T-helper 1 cell (primary cell): ENCODE data around the gene RNU4-1.
"Not testable (repeated sequence)": the region's sequence is repeated elsewhere in the genome, so short reads cannot be mapped to it uniquely, and the experiment has no call there.

Experiments used
- DNase-seq, 5 donors: peaks; one replicate each; pipeline ENCODE4 v3.0.0-alpha.2; 2012 to 2020

RNU4-1 gene

GRCh38 chr12:120258323-120258896 is 34.6 kb downstream of the RNU4-1 start:
- no peak for DNase-seq

GRCh38 chr12:120257041-120257821 is 35.8 kb downstream of the RNU4-1 start:
- no peak for DNase-seq

- peak in 1 of 5 donors; percentile 37 for DNase-seq
Measured at GRCh38 chr12:120254809-120255208, 38.2 kb downstream of the RNU4-1 start.

DNA sequence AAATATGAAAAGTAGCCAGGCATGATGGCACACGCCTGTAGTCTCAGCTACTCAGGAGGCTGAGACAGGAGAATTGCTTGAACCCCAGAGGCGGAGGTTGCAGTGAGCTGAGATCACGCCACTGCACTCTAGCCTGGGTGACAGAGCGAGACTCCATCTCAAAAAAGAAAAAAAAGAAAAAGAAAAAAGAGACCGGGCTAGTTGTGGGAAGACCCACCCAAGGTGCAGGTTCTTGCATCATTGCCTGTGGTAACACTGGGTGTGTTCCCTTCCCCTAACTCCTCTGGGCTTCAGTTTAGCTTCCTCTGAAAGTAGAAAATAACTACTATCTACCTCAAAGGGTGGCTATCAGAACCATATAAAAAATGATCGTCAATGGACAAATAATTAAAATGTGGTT is 39.7 kb downstream of the RNU4-1 start:
- peak in 3 of 5 donors; percentile 26 to 88 (median 43) for DNase-seq

DNA sequence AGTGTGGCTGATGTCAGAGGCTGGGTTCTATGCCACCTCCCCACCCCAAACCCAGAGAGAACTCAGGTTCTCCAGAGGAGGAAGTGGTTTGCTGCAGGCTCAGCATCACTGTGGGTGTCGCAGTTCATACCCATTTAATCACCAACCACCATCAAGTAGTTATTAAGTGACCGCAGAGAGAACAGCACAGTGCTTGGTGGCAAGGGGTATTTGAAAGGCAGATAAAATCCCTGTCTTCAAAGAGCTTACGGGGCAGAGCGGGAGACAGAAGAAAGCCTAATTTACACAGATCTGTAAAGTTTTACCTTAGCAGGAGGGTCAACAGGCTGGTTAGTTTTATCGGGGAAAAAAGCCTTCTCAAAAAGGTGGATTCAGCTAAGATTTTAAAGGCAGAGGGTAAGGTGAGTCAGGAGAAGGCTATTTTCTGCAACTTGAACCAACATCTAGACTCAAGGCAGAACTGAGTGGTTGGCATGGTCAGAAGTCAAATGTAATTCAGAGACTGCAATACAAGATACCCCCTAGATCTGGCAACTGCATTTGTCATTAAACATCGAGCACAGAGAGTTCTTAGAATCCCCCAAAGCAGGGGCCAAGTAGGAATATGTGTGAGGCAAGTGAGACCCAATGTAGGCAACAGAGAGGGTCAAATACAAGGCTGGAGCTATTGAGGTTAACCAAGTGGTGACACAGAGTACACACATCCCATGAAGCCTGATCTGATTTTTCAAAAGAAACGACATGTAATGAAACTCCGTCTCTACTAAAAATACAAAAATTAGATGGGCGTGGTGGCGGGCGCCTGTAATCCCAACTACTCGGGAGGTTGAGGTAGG is 40.7 kb downstream of the RNU4-1 start:
- peak; percentile 50 to 96 (median 66) for DNase-seq

GRCh38 chr12:120251364-120252070 is 41.5 kb downstream of the RNU4-1 start:
- not testable (repeated sequence) for DNase-seq

DNA sequence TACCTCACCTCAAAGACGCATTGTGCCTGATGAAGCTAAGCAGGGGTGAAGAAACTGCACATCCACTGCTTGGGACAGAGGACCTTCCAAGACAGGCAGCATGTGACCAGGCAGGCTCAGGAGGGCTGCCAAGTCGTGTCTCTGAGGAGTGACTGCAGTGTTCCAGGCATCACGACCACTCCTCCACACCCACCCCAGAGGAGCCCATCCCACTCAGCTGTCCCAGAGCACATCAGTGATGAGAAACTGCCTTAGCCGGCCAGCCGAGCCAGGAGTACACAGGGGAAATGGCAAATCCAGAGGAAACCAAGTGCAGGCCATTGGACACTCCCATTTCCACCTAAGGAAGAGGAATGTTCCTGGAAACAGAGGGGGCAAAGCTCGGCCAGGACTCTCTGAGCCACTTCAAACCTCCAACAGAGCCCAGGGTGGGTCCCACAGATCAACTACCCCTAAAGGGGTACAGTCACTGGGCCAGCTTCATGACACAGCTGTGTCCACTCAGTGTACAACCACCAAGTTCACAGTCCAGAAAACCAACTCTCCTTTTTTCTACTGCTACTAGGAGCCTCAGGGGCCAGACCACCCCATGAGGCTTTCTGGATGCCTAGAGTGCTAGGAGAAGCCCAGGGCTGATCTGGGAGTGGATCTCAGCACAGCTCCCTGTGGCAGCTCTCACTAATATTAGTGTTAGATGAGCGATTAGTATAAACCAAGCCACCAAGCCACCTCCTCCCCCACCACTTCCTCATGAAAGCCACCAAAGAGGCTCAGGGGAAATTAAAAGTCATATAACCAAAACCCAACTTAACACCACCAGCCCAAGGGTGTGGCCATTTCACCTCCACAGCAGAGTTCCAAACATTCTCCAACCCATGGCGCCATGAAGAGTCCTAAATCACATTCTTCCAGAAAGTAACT is 42.9 kb downstream of the RNU4-1 start:
- DNase-seq: peak in 3 of 5 donors; percentile 15 to 79 (median 34)

DNA sequence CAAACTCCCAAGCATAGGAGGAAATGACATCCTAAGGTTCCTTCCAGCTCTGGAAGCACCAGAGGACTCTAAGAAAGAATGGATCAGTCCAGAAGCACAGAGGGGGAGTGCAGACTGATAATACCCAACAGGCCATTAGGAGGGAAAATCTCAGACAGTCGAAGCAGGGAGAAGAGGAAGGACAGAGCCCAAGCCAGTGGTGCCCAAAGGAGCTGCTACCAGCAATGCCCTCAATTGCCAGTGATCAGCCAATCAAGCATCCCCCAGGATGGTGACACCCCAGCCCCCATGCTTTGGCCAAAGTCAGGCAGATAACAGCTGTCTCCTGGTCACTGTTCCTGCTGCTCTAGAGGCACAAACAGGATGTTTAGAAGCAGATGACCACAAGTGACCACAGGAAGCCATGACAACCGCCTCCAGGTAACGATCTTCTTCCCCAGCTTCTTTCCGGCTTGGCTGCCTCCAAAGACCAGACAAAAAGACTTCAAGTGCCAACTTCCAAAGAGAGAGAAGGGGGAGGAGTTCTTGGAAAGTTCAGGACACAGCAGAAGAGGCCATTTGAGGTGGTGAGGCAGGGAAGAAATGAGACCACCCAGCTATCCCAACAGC is 43.7 kb downstream of the RNU4-1 start:
- no peak for DNase-seq

- DNase-seq: no peak
Measured at GRCh38 chr12:120247621-120248030, 45.4 kb downstream of the RNU4-1 start.

DNA sequence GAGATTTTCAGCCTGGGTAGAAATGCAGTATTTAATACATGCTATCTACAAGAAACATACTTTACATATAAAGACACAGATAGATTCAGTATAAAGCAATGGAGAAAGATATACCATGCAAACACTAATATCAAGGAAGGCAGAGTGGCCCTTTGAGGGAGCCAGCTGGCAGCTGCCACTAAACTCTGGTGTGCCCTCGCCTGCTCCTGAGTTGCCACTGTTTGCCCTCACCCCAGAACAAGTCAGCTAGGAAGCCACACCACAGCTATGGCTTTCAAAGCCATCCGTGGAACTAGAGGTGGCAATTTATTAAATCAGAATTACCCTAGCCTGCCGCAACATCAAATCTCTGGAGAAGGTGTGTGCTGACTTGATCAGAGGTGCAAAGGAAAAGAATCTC is 45.9 kb downstream of the RNU4-1 start:
- DNase-seq: no peak

GRCh38 chr12:120246705-120247104 is 46.3 kb downstream of the RNU4-1 start:
- DNase-seq: not testable (repeated sequence)
